Measurements from ENCODE around the gene PALLD. TPM values are rescaled to one million over a fixed set of nuclear protein-coding genes. Genes with fewer than 3 reads are reported as not detected.
"Not testable (repeated sequence)": the region's sequence is repeated elsewhere in the genome, so short reads cannot be mapped to it uniquely, and the experiment has no call there.

The PALLD gene
- total RNA-seq, 2 donors from 2014 or later: 705 to 752 TPM

DNA sequence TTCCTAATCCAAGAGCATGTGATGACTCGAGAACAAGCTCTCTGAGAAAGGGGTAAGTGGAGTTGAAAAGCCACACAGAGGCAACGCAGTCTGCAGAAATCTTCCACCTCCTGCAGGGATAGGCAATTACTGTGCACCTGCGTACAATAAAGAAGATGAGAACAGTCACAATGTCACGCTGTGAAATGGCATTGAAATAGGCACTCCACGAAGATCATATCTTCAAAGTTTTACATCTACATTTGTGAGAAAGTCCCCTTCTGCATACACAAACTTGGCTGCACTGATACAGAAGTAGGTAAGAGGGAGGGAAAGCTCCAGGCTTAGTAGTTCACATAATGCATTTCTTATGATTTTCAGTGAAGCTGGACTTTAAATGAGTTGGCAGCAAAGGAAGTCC is 43.7 kb upstream of the PALLD start:
- TF ChIP-seq, protein P1, sequence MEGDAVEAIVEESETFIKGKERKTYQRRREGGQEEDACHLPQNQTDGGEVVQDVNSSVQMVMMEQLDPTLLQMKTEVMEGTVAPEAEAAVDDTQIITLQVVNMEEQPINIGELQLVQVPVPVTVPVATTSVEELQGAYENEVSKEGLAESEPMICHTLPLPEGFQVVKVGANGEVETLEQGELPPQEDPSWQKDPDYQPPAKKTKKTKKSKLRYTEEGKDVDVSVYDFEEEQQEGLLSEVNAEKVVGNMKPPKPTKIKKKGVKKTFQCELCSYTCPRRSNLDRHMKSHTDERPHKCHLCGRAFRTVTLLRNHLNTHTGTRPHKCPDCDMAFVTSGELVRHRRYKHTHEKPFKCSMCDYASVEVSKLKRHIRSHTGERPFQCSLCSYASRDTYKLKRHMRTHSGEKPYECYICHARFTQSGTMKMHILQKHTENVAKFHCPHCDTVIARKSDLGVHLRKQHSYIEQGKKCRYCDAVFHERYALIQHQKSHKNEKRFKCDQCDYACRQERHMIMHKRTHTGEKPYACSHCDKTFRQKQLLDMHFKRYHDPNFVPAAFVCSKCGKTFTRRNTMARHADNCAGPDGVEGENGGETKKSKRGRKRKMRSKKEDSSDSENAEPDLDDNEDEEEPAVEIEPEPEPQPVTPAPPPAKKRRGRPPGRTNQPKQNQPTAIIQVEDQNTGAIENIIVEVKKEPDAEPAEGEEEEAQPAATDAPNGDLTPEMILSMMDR (IDR thresholded peaks at IDR 0.05): no peak
- Histone ChIP-seq H3K4me3 (no peak overlapping the region), H3K9me3 (no peaks in the 10 kb centered on the region), H3K27me3 (replicated peaks; ENCODE audit: insufficient read depth) (no peaks in the 10 kb centered on the region), H3K4me1 (ENCODE audit: control insufficient read depth in 1 of 2, low read depth in 2 of 2) (no peaks in the 10 kb centered on the region), H3K36me3 (no peaks in the 10 kb centered on the region), H3K27ac (no peak overlapping the region)
- ATAC-seq (ENCODE audit: insufficient number of reproducible peaks, low FRiP score, low read depth) (no peak), DNase-seq (ENCODE audit: low spot score) (no peak)

DNA sequence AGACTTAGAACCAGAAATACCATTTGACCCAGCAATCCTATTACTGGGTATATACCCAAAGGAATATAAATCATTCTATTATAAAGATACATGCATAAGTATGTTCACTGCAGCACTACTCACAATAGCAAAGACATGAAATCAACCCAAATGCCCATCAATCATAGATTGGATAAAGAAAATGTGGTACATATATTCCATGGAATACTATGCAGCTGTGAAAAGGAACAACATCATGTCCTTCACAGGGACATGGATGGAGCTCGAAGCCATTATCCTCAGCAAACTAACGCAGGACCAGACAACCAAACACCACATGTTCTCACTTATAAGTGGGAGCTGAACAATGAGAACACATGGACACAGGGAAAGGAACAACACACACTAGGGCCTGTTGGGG is 38.6 kb upstream of the PALLD start:
- not testable (repeated sequence) for H3K9me3 ChIP-seq; DNase-seq (ENCODE audit: low spot score); H3K27ac ChIP-seq; H3K4me3 ChIP-seq; ATAC-seq (ENCODE audit: insufficient number of reproducible peaks, low FRiP score, low read depth); H3K27me3 ChIP-seq (replicated peaks; ENCODE audit: insufficient read depth); H3K36me3 ChIP-seq; H3K4me1 ChIP-seq (ENCODE audit: control insufficient read depth in 1 of 2, low read depth in 2 of 2)

DNA sequence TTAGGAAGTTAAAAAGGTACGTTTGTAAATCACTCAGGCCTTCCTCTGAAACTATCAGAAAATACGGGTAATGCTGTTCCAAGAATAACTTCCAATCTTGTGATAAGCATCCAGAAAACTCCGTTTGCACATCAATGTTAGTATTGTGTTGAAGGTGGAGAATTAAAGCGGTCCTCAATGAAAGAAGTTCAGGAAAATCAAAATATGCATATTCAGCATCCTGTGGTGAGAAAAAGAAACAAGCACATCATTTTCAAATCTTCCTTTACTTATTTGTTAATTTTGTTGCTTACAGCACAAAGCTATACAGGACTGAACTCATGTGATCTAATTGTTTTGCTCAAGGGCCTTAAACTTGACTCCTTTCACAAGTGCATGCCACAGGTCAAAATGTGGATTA is 35.0 kb upstream of the PALLD start:
- Histone ChIP-seq H3K4me3 (no peak overlapping the region), H3K9me3 (no peaks in the 10 kb centered on the region), H3K27me3 (replicated peaks; ENCODE audit: insufficient read depth) (no peaks in the 10 kb centered on the region), H3K36me3 (no peaks in the 10 kb centered on the region), H3K27ac (no peak overlapping the region), H3K4me1 (ENCODE audit: control insufficient read depth in 1 of 2, low read depth in 2 of 2) (no peaks in the 10 kb centered on the region)
- ATAC-seq (ENCODE audit: insufficient number of reproducible peaks, low FRiP score, low read depth) (no peak), DNase-seq (ENCODE audit: low spot score) (no peak)
- TF ChIP-seq, protein P1 (IDR thresholded peaks at IDR 0.05): no peak

DNA sequence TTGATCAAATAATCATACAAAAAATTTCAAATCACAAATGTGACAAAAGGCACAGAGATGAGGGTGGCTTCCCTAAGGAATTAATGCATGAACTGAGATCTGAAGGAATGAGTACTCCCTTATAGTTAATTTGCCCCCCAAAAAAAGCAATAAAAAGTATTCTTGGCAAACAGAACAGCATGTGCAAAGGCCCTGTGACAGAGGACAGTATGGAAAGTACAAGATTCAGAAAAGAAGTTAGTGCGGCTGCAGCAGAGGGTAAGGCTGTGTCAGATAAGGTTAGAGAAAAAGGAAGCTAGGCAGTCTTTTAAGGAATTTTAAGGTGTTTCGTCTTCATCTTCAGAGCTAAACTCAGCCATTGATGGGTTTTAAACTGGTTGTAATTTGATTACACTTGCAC is 23.9 kb upstream of the PALLD start:
- H3K4me1 ChIP-seq (ENCODE audit: control insufficient read depth in 1 of 2, low read depth in 2 of 2): peaks cover 0 to 7% of the 10 kb centered on the region in 2 donors
- H3K4me3 ChIP-seq: no peak overlapping the region
- no peak for DNase-seq (ENCODE audit: low spot score)
- no peaks in the 10 kb centered on the region for H3K27me3 ChIP-seq (replicated peaks; ENCODE audit: insufficient read depth)
- TF ChIP-seq, protein P1 (IDR thresholded peaks at IDR 0.05): no peak
- H3K36me3 ChIP-seq: peaks cover 4% of the 10 kb centered on the region
- no peaks in the 10 kb centered on the region for H3K9me3 ChIP-seq
- H3K27ac ChIP-seq: no peak overlapping the region
- ATAC-seq (ENCODE audit: insufficient number of reproducible peaks, low FRiP score, low read depth): no peak

DNA sequence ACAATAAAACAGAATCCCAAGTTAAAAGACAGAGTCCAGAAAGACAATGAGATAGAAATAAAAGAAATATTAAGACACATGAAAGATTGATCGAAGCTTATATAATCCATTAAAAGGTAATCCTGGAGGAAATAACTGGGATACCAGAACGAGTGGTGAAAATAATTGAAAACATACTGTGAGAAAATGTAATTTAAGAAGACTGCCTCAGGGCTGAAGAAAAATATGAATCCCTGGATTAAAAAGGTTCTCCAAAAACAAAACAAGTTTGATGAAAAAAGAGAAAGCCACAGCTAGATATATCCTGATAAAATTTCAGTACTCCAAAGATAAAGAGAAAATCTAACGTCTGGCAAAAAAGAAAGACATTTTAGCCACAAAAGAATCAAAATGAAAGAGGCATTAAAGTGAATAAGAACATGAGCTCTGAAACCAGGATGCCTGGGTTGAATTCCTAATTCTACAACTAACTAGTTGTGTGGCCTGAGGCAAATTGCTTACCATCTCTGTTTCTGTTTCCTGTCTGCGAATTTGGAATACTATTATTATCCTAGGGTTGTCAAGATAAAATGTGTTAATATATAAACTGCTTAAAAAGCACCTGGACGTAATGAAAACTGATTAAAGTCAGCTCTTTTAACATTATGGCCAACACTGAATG is 22.1 kb upstream of the PALLD start:
- Histone ChIP-seq H3K4me3 (no peak overlapping the region), H3K4me1 (ENCODE audit: control insufficient read depth in 1 of 2, low read depth in 2 of 2) (peaks cover 0 to 9% of the 10 kb centered on the region in 2 donors), H3K27ac (no peak overlapping the region), H3K36me3 (peaks cover 4% of the 10 kb centered on the region), H3K9me3 (no peaks in the 10 kb centered on the region), H3K27me3 (replicated peaks; ENCODE audit: insufficient read depth) (no peaks in the 10 kb centered on the region)
- TF ChIP-seq, protein P1 (IDR thresholded peaks at IDR 0.05): no peak
- DNase-seq (ENCODE audit: low spot score) (no peak), ATAC-seq (ENCODE audit: insufficient number of reproducible peaks, low FRiP score, low read depth) (no peak)

DNA sequence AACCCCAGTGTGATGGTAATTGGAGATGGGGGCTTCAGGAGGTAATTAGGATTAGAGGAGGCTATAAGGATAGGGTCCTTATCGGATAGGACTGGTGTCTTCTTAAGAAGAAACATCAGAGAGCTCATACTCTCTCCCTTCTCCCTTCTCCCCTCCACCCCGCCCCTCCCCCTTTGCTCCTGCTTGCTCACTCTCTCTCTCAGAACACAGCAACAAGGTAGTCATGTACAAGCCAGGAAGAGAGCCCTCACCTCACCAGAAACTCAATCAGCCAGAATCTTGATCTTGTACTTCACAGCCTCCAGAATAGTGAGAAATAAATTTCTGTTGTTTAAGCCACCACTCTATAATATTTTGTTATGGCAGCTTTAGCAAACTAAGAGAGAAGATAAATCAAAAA is 21.1 kb upstream of the PALLD start:
- Histone ChIP-seq H3K9me3 (no peaks in the 10 kb centered on the region), H3K27me3 (replicated peaks; ENCODE audit: insufficient read depth) (no peaks in the 10 kb centered on the region), H3K27ac (no peak overlapping the region), H3K4me3 (no peak overlapping the region), H3K4me1 (ENCODE audit: control insufficient read depth in 1 of 2, low read depth in 2 of 2) (peaks cover 0 to 9% of the 10 kb centered on the region in 2 donors), H3K36me3 (peaks cover 1% of the 10 kb centered on the region)
- no peak for ATAC-seq (ENCODE audit: insufficient number of reproducible peaks, low FRiP score, low read depth)
- TF ChIP-seq, protein P1 (IDR thresholded peaks at IDR 0.05): no peak
- no peak for DNase-seq (ENCODE audit: low spot score)
